NCI-H2107 (cell line): Measurements from ENCODE around the gene PROKR2.

Experiments
- DNase-seq: peaks from one replicate; lab custom pipeline; 2025; lab: John Stamatoyannopoulos, UW

PROKR2 gene

DNA sequence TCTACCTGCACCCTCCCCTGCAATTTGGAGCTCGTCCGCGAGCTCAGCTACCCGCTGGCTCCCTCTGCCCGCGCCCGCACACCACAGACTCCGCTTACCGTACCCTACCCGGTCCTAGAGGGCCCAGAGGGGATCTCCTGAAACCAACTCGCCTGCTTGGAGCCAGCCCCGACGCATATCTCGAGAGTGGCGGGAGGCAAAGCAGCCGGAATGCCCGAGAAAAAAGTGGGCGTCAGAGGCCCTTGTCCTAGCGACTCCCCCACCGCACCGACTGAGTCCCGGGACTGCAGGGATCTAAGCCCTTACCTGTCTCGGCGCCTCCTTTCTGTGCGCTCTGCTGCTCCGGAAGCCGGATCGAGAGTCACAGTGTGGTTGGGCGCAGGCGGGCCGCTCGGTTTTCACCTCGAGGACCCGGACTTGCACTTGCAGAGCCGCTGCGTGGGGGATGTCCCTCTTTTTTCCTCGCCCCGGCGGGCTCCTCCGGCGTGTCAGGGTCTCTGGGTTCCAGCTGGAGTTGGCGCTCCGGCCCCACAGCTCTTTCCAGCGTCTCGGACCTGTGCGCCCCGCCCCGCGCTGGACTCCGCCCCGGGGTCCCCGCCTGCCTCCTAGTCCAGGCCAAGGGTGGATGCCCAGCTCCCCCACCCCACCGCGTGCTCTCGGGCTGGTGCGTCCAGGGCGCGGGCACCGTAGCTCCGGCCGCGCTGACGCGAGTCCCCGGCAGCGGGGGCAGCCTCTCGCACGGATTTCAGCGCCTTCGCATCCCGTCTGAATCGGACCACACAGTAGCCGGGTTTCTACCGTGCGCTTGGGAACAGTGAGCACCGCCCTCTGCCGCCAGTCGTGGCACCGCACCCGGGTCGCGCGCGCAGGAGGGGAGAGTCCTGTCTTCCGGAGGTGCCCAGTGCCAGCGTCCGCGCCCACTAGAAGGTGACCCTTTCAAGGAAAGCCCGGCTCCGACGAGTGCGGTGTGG is at the start of gene PROKR2:
TSS of gene PROKR2 (minus strand) at position 767 of the 971 bp plus-strand sequence. CDS start 2,585 bp downstream, outside the sequence.
- DNase-seq, result no peak

DNA sequence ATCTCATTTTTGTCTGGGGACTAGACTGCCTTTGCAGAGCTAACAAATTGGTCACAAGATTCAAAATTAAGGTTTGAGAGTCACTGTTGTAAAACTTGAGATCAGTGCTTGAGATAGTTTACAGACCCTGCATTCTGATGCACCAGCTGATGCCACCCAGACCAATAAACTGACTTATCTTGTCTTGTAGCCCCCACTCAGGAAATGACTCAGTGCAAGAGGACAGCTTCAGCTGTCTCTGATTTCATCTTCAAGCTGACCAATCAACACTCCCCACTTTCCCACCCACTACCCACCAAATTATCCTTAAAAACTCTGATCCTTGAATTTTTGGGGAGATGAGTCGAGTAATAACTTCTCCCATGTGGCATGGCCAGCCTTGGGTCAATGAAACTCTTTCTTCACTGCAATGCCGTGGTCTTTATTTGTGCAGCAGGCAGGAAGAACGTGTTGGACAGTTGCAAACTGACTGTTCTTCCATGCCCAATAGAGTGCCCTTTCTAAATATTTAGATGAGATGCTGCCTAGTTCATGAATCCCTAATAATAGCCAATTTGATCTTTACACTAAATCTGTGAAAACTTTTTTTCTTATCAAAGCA is 48.3 kb upstream of the PROKR2 start:
- DNase-seq, result no peak

DNA sequence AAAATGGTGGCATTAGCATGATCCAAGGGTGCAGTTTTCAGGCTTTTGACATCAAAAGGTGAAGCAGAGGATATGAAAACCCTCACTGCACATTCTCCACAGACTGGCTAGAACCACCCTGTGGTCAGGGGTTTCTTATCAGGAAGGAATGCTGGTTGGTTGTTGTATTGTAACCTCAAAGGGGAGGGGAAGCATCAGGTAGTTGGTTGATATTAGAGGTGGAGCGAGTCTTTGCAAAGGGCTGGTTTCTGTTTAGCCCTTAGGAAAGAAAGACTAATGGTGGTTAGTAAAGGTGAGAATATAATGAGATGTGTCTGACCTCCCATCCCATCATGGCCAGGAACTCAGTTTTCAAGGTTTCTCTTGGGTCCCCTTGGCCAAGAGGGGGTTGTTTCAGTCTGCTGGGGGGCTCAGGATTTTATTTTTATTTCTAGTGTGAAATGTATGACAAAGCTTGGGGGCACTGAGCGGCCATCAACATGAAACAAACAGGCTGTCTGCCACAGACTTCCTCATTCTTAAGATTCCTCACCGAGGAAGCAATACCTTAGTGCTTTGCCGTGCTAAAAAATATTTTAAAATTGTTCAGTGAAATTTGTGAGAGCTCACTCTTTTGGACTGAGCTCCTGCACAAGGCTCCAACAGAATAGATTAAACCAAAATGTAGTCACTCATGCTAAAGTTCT is 47.5 kb upstream of the PROKR2 start:
- DNase-seq, result no peak

DNA sequence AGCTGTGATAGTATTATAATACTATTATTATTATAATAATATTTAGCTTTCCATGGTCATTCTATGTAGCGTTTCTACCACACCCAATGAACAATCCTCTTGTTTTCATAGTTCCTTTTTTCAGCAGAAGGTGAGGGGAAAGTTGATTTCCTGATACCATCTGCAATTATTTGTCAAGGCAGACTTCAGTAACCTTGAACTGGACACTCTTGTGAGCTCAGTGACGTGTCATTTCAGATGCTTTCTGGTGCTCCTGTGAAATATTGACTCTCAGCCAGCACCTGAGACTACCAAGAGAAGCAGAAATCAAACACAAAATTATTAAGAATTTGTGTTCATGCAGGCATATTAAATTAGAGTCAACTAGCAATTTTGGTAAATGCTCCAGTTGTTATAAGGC is 46.0 kb upstream of the PROKR2 start:
- no peak for DNase-seq

DNA sequence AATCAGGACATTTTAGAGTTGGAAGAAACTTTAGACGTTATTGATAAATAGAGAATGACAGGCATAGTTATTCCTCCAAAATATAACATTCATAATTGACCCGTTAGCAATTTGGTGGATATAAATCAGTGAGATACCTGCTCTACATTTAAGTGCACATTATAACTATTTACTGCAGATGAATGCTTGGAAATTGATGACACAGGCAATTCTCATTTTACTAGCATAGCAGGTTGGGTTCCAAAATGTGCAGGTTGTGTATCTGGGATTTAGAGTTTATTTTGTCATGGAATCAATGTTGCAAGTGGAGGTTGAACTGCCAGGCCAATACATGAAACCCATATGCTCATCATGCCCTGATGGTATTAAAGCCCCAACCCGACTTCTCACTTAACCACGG is 44.4 kb upstream of the PROKR2 start:
- DNase-seq, result no peak

DNA sequence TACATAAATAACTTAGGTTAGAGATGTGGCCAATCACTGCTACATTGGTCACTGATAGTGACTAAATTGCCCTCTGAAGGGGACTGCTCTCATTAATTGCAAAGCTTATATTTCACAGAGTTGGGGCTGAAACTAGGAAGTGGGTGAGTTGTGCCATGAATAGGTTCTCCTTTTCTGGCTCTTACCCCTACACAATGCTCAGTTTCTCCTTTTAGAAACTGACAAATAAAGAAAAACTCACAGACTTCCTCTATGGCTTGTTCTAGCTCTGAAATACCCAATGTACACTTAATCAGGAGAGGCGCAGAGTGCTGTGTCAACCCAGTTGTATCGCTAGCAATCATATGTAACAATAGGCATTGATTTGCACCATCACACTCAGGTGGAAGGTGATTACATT is 41.2 kb upstream of the PROKR2 start:
- no peak for DNase-seq

DNA sequence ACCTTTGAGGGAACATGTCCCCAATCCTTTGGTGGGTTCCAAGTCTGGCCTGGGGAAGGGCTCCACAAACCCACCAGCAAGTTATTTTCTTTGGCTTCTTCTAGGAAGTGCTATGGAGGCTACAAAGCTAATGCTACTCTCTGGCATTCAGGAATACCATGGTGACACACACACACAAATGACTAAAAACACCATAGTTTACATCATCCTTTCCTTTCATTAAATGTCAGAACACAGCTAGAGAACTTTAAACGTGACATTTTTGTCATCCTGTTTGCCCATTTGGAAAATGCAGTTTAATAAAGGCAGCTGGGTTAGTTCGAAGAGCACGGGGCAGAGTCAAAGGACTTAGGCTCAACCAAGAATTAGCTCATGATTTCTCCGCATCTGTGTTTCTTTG is 40.2 kb upstream of the PROKR2 start:
- no peak for DNase-seq

DNA sequence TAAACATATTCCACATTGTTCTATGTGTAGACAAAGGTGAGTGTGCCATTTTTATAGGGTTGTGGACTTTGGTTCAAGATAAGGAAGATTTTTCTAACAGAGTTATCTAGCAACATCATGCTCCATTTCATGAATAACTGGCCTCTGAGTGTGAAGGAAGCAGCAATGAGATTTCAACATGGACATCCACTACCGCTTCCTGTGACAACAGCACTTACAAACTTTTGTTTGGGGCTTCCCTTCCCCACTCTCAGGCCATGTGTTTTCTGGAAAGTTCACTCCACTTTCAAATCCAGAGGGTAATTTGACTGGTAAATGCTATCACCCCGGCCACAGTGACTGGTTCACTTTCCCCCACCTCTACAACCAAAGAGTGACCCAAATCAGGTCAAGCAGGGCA is 38.1 kb upstream of the PROKR2 start:
- no peak for DNase-seq

DNA sequence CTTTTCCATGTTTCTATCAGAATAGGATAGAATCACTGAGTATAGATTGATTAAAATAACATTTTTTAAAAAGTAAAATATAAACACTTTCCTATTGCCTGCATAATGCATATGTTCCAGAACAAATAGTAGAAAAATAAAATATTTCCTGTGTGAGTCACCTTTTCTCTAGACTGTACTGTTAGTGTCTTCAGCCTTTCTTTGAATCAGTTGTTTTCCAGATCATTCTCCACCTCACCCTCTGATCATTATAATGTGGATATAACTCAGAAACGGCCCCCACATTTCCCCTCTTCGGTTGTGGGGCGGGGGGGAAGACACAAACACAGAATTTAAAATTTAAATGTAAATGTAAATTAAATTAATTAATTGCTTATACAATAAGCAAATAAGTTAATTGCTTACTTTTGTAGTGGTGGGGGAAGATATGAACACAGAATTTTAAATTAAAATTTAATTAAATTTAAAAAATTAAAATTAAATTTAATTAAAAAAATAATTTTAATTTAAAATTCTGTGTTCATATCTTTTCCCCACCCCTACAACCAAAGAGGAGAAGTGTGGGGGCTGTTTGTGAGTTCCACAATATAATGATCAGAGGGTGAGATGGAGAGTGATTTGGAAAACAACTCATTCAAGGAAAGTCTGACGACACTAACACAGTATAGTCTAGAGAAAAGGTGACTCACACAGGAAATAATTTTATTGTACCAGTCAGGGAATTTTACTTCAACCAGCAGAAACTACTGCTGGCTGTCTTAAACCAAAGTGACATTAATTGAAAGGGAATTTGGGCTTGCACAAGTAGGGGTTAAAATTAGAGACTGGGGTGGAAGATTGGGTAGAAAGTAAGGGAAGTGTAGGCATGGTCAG is 37.1 kb upstream of the PROKR2 start:
- no peak for DNase-seq

DNA sequence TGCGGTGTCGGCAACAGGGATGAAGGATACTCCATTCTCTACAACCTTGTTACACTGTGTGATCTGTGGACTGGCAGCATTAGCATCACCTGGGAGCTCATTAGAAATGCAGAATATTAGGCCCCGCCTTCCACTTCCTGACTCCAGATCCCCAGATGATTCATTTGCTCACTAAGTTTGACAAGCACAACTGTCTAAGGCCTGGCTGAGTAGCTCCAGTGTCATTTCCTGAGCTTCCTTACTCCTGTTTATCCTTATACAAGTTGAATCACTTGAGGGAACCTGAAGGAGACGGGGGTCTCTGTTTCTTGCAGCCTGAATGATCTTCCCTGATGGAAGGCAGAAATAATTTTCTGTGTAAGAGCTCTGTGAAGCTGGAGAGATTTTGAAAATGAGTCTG is 32.7 kb upstream of the PROKR2 start:
- DNase-seq, result no peak

DNA sequence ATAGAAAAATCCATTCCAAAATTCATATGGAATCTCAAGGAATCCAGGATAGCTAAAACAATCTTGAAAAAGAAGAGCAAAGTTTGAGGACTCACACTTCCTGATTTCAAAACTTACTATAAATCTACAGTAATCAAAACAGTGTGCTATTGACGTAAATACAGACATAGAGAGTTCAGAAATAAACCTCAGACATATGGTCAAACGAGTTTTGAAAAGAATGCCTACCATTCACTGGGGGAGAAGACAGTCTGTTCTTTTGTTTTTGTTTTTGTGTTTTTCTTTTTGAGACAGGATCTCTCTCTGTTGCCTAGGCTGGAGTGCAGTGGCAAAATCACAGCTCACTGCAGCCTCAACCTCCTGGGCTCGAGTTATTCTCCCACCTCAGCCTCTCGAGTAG is 25.3 kb upstream of the PROKR2 start:
- DNase-seq, result no peak

DNA sequence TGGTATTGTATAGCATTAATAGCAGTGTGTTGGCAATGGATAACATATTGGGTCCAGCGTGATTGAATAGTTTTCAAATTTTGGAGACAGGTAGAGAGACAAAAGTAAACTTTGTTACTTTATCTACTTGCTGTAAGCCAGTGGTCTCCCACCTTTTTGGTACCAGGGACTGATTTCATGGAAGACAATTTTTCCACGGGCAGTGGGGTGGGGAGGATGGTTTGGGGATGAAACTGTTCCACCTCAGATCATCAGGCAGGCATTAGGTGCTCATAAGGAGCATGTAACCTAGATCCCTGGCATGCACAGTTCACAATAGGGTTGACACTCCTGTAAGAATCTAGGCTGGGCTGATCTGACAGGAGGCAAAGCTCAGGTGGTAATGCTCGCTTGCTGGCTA is 14.6 kb upstream of the PROKR2 start:
- DNase-seq, result no peak

DNA sequence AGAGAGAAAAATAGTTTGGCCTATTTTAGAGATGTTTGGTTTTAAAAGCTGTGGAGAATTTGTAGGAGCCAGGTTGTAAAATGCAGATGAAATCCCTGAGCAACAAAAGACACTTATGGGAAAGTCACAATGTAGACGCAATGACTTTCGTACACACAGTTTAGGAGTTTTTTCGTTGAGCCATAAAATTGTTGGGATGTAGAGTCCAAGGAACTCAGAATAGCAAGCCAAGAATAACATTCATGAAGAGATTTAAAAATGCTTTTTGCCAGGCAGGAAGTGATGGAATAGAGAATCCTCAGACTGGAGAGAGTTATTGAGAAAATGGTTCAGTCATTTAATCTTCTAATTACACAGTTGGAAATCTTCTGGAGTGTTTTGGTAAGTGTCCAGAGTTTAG is 11.5 kb upstream of the PROKR2 start:
- no peak for DNase-seq

DNA sequence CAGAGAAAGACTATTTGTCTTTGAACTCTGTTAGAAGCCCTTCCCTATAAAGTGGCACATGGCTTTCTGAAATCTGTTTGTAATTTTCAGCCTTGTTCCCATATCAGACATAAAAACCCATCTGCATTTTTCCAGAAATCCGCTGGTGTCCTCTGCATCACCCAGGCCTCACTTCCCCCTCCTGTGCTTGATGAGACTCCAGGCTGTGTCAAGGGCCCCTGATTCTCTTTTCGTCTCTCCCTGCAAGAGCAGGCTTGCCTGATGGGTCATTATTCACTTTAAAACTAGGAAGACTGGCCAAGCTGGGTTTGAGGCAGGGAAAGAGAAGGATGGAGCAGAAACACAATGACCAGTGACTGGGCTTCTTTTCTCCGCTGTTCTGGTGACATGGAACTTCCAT is 10.6 kb upstream of the PROKR2 start:
- DNase-seq, result no peak

DNA sequence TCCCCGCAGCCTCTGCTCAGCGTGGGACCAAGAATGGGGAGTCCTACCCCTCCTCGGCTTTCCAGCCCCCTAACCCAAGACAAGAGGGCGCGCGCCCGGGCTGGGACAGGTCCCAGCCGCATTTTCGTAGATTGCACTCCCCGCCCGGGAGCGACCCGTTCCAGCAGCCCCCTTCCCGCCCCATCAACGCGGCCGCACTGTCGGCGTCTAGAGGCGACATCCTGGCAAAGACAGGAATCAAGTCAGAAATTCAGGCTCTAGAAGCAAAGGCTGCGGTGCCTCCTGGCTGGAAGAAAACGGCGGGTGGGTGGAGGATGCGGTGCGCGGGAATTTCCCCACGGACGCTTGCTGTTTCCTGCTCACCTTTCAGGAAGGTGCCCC is 957 bp downstream of the PROKR2 start:
- no peak for DNase-seq

DNA sequence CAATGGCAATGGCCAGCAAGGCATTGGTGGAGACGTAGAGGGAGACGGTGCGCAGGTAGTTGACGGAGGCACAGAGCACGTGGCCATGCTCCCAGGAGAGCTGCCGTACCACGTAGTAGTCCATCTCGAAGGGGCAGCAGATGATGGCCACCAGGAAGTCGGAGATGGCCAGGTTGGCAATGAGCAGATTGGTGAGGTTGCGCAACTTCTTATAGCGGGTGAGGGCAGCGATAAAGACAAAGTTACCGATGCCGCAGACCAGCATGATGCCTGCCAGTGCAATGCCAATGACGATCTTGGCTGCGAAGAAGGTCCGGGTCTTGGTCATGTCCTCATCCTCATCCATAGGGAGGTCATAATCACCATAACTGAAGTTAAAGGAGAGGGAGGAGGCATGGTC is 2.8 kb downstream of the PROKR2 start:
- no peak for DNase-seq

DNA sequence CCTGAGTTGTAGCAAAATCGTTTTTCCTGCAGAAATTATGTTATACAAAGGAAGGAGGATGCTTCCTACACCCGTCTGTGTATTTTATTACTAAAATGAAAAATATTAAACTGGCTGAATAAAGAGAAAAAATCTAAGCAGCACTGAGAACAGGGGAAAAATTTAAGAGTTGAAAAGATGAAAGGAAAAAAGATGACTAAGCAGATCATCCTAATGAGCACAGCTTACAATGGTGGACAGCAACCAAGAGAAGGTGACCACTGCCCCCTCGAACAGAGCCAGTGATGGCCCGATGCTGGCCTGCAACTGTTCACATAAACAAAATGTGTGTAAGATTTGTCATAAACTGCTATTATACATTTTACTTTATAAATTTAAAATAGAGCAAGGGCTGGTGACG is 4.2 kb downstream of the PROKR2 start:
- no peak for DNase-seq

DNA sequence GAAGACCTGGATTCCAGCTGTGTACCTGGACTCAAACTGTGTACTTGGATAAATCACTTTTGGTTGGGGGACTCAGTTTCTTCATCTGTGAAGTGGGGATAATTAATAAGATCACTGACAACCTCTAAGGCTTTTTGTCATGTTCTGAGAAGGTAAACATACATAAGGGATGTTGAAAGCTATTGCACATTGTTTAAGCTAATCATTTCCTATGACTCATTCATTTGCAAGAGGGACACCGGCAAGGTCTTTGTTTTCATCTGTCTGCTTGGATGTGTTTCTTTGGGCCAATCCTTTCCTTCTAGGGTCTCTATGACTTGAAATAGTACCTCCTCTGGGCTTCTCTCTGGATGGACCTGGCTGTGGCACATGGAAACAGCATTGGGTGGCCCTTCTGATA is 6.8 kb downstream of the PROKR2 start:
- no peak for DNase-seq

DNA sequence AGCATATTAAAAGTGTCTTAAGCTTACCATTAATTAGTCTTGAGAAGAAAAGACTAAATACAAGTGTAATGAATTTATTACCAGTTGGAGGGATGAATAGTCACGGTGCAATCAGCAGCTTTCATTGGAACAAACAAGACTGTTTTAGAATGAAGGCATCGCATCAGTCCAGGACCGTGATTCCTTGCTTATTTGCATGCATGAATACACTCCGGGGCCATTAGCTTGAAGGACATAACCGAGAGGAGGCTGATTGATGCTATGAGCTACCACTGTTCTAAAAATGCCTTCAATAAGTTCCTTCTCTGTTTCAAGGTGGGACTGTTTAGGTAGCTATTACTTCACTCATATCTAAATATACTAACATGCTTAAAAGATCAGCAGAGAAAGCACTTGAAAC is 17.9 kb downstream of the PROKR2 start:
- DNase-seq, result no peak

DNA sequence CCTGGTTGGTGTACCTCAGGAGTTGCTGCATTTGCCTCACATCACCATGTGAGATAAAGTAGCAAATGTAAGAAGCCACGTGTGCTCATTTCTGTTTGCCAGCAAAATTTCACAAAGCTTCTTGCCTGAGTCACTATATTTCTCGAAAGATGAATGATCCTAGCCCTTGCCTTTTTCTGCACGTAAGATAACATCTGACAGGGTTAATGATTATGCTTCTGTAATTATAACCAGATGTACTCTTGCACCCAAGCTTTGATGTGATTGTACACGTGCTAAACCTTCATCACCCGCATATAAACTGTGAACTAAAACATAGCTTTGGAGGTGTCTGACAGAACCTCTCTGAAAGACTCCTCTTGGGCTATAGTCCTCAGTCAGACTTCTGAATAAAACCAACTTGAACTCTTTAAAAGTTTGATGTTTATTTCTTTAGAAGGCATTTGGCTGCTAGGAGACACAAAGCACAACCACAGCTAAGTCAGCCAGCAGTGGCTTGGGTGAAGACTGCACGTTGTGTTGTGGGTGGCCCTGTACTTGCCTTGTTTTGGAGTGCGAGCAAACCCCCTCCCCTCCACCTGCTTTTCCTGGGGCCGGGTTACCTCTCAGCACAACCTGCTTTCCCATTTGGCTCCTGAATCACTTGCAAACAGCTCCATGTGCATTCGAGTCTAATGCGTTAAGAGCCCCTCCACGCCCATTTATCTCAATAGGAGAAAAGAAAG is 19.3 kb downstream of the PROKR2 start:
- no peak for DNase-seq

DNA sequence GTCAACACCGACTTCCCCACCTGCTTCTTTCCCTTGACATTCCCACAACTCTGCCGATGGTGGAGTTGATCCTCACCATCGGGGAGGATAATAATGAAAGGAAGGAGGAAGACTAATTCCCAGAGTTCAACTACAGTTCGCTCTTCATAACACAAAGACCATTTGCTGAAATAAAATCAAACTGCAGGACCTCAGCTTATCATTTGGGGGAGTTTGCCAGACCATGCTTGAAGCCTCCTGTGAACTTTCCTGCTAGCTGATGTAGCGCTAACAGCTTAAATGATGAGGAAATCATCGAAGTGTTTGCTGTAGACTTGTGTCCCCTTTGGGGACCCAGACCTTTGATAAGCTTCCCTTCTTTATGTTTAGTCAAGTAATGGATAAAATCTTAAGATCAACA is 26.2 kb downstream of the PROKR2 start:
- no peak for DNase-seq
